Liver (tissue), 9 donors: ENCODE measurements around the gene IFT172. TPM values are rescaled to one million over a fixed set of nuclear protein-coding genes. Genes with fewer than 3 reads are reported as not detected.
A peak's percentile ranks its signal among the peaks of the same experiment; 100 is the strongest.

Source experiments
- DNase-seq: peaks from one replicate; pipeline ENCODE4 v3.0.0-alpha.2; 2017; ENCODE audit warnings: low spot score
- H3K27ac ChIP-seq, 2 donors: one replicate each; pipeline ENCODE4 v1.7.0; 2013; ENCODE audit warnings: inconsistent platforms in 2 of 2, low read length in 2 of 2, control low read depth in 1 of 2, low read depth in 1 of 2, mild to moderate bottlenecking in 1 of 2
- H3K27me3 ChIP-seq, 4 donors: one replicate each; pipeline versions ENCODE4 v1.6.1 to v1.7.0; 2013; ENCODE audit warnings: low read length in 3 of 4, inconsistent platforms in 1 of 4, mild to moderate bottlenecking in 1 of 4, moderate library complexity in 1 of 4; ENCODE audit not compliant: control insufficient read depth in 4 of 4, insufficient read depth in 4 of 4
- H3K36me3 ChIP-seq, 4 donors: one replicate each; pipeline versions ENCODE4 v1.6.1 to v1.7.0; 2013; ENCODE audit warnings: low read length in 3 of 4, mild to moderate bottlenecking in 3 of 4, low read depth in 1 of 4, moderate library complexity in 1 of 4; ENCODE audit not compliant: control insufficient read depth in 4 of 4, insufficient read depth in 3 of 4
- H3K4me1 ChIP-seq, 4 donors: one replicate each; pipeline versions ENCODE4 v1.6.1 to v1.7.0; 2013; ENCODE audit warnings: low read length in 3 of 4, mild to moderate bottlenecking in 3 of 4, moderate library complexity in 1 of 4; ENCODE audit not compliant: control insufficient read depth in 4 of 4, insufficient read depth in 4 of 4
- H3K4me3 ChIP-seq, 3 donors: one replicate each; pipeline versions ENCODE4 v1.6.1 to v1.7.0; 2013; ENCODE audit warnings: low read length in 3 of 3, control low read depth in 1 of 3, low read depth in 1 of 3, mild to moderate bottlenecking in 1 of 3
- H3K9ac ChIP-seq, 2 donors: one replicate each; pipeline ENCODE4 v1.7.0; 2013; ENCODE audit warnings: low read length in 2 of 2, mild to moderate bottlenecking in 2 of 2, moderate library complexity in 2 of 2, control low read depth in 1 of 2, low read depth in 1 of 2
- H3K9me3 ChIP-seq, 4 donors: one replicate each; pipeline versions ENCODE4 v1.6.1 to v1.7.0; 2013; ENCODE audit warnings: low read length in 3 of 4; ENCODE audit not compliant: control insufficient read depth in 4 of 4
- EGR1 ChIP-seq, 2 donors: IDR thresholded peaks; 2 replicates each; pipeline ENCODE4 v1.6.1; 2016 to 2018; ENCODE audit warnings: antibody characterized with exemption in 2 of 2, low read depth in 2 of 2
- FOXA1 ChIP-seq: IDR thresholded peaks from 2 replicates; pipeline ENCODE4 v1.6.1; 2016; ENCODE audit warnings: antibody characterized with exemption
- FOXA2 ChIP-seq: IDR thresholded peaks from 2 replicates; pipeline ENCODE4 v1.6.1; 2016; ENCODE audit warnings: antibody characterized with exemption
- GABPA ChIP-seq, 2 donors: IDR thresholded peaks in 1 of 2; conservative IDR thresholded peaks in 1 of 2; 2 replicates each; pipeline ENCODE4 v1.6.1; 2016; ENCODE audit warnings: antibody characterized with exemption in 2 of 2, mild to moderate bottlenecking in 1 of 2, moderate library complexity in 1 of 2
- HNF4A ChIP-seq, 2 donors: conservative IDR thresholded peaks; 2 replicates each; pipeline ENCODE4 v1.6.1; 2016; ENCODE audit warnings: antibody characterized with exemption in 2 of 2, mild to moderate bottlenecking in 2 of 2
- HNF4G ChIP-seq: IDR thresholded peaks from 2 replicates; pipeline ENCODE4 v1.6.1; 2016; ENCODE audit warnings: antibody characterized with exemption
- JUND ChIP-seq, 2 donors: IDR thresholded peaks; 2 replicates each; pipeline ENCODE4 v1.6.1; 2016; ENCODE audit warnings: antibody characterized with exemption in 2 of 2
- NR2F2 ChIP-seq: IDR thresholded peaks from 2 replicates; pipeline ENCODE4 v1.6.1; 2016; ENCODE audit warnings: antibody characterized with exemption
- RAD21 ChIP-seq, 2 donors: IDR thresholded peaks; 2 replicates each; pipeline ENCODE4 v1.6.1; 2016; ENCODE audit warnings: antibody characterized with exemption in 2 of 2, mild to moderate bottlenecking in 2 of 2
- RXRA ChIP-seq, 2 donors: IDR thresholded peaks; 2 replicates each; pipeline ENCODE4 v1.6.1; 2017 to 2018; ENCODE audit warnings: antibody characterized with exemption in 2 of 2, mild to moderate bottlenecking in 1 of 2
- SP1 ChIP-seq: IDR thresholded peaks from 2 replicates; pipeline ENCODE4 v1.6.1; 2018; ENCODE audit warnings: antibody characterized with exemption, mild to moderate bottlenecking
- TAF1 ChIP-seq: conservative IDR thresholded peaks from 2 replicates; pipeline ENCODE4 v1.6.1; 2016; ENCODE audit warnings: antibody characterized with exemption, mild to moderate bottlenecking
- YY1 ChIP-seq: IDR thresholded peaks from 2 replicates; pipeline ENCODE4 v1.6.1; 2016; ENCODE audit warnings: antibody characterized with exemption, mild to moderate bottlenecking
- WGBS: extraction: QIAGEN DNeasy Blood & Tissue Kit; methylation state at CpG from one replicate; pipeline ENCODE4 v1.1.7; 2013; 5-methylcytosine and 5-hydroxymethylcytosine counted together
- polyA plus RNA-seq, 2 donors: library from polyadenylated mRNA; stranded (reverse) in 1 of 2; unstranded in 1 of 2; fragments of 200-250 nt in 1 of 2; fragments of >200 nt in 1 of 2; fragmentation: Nextera tagmentation in 1 of 2; extraction: Ambion mirVana in 1 of 2; gene quantifications; one replicate each; pipeline versions ENCODE4 v1.2.1 to v1.2.3, GENCODE V29; 2013 to 2015
- total RNA-seq, 2 donors: library from RNA; depleted of rRNA; stranded (reverse); fragments of >200 nt; gene quantifications; one replicate each; pipeline ENCODE4 v1.2.3, GENCODE V29; 2014
- TF ChIP-seq, protein P1 (sequence below): IDR thresholded peaks from 2 replicates; pipeline ENCODE4 v1.6.1; 2016; ENCODE audit warnings: antibody characterized with exemption
- TF ChIP-seq, protein P2 (sequence below): fragments of 150-350 bp; IDR thresholded peaks from 2 replicates; pipeline ENCODE4 v1.5.1; 2017; ENCODE audit warnings: improper control_type of control experiment, low read depth, low read length; ENCODE audit not compliant: missing input control
- TF ChIP-seq, protein P3 (sequence below): IDR thresholded peaks from 2 replicates; pipeline ENCODE4 v1.6.1; 2016; ENCODE audit warnings: antibody characterized with exemption, mild to moderate bottlenecking
- TF ChIP-seq, protein P4 (sequence below): IDR thresholded peaks from 2 replicates; pipeline ENCODE4 v1.6.1; 2016; ENCODE audit warnings: antibody characterized with exemption
- TF ChIP-seq, protein P5 (sequence below): IDR thresholded peaks from 2 replicates; pipeline ENCODE4 v1.6.1; 2016; ENCODE audit warnings: antibody characterized with exemption
- donor health status: healthy.
- donor health status: healthy.
- donor health status: healthy.
- donor health status: healthy.
- donor health status: healthy.

Gene IFT172
- total and polyA plus RNA-seq, 4 donors: 2.6 to 9.8 (median 6.3) TPM

DNA sequence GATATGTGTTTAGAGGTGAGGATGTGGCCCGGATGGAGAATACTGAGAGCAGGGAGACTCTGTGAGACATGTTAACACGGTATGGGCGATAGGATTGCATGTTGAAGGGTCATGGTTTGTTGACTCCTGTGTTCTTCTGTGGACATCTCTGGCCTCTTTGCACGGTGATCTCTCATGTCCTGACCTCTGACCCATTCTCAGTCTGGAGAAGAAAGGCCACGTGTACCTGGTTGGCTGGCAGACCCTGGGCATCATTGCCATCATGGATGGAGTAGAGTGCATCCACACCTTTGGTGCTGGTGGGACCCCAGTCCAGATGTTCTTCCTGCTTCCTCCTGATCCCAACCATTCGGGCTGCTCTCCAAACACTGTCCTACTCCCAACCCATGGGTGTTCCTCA, 17.0 kb upstream of the IFT172 start:
- H3K9me3 ChIP-seq: no peaks in the 10 kb centered on the region
- H3K4me3 ChIP-seq: no peak overlapping the region
- DNase-seq: no peak
- H3K4me1 ChIP-seq: peaks cover 4 to 33% (median 21%) of the 10 kb centered on the region in 4 donors
- no peak for TF ChIP-seq RAD21 (IDR thresholded peaks at IDR 0.05)
- TF ChIP-seq HNF4A (conservative IDR thresholded peaks at IDR 0.05): peak in 1 of 2 donors; percentile 24
- peak overlapping the region; percentile 63 to 84 for H3K27ac ChIP-seq
- no peak overlapping the region for H3K9ac ChIP-seq
- no peaks in the 10 kb centered on the region for H3K27me3 ChIP-seq
- H3K36me3 ChIP-seq: peaks cover 0 to 33% (median 24%) of the 10 kb centered on the region in 4 donors
- 56% methylated on average over 6 of the region's 6 CpGs for WGBS

DNA sequence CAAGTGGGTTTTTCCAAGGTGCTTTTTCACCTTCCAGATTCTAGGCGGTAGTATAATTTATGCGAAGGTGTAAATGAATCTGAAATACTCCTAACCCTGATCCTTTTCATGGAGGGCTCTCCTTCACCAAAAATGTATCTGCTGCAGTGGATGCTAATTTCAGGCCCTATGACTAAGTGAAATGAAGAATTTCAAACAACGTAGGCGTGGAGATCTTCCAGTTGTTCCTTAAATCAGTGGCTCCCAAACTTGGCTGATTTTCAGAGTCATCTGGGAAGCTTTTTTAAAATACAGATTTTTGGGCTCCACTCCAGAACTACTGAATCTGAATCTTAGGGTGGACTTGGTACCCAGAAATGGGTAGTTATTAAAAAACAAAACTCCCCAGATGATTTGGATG, 12.6 kb upstream of the IFT172 start:
- Histone ChIP-seq H3K9me3 (no peaks in the 10 kb centered on the region), H3K36me3 (peaks cover 0 to 34% (median 14%) of the 10 kb centered on the region in 4 donors), H3K4me1 (peaks cover 14 to 54% (median 41%) of the 10 kb centered on the region in 4 donors), H3K27ac (no peak overlapping the region), H3K27me3 (no peaks in the 10 kb centered on the region), H3K9ac (no peak overlapping the region), H3K4me3 (no peak overlapping the region)
- TF ChIP-seq YY1 (no peak), FOXA2 (no peak), HNF4G (no peak), NR2F2 (no peak), FOXA1 (no peak)
- TF ChIP-seq, protein P1, sequence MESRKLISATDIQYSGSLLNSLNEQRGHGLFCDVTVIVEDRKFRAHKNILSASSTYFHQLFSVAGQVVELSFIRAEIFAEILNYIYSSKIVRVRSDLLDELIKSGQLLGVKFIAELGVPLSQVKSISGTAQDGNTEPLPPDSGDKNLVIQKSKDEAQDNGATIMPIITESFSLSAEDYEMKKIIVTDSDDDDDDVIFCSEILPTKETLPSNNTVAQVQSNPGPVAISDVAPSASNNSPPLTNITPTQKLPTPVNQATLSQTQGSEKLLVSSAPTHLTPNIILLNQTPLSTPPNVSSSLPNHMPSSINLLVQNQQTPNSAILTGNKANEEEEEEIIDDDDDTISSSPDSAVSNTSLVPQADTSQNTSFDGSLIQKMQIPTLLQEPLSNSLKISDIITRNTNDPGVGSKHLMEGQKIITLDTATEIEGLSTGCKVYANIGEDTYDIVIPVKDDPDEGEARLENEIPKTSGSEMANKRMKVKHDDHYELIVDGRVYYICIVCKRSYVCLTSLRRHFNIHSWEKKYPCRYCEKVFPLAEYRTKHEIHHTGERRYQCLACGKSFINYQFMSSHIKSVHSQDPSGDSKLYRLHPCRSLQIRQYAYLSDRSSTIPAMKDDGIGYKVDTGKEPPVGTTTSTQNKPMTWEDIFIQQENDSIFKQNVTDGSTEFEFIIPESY: no peak
- TF ChIP-seq, protein P2, sequence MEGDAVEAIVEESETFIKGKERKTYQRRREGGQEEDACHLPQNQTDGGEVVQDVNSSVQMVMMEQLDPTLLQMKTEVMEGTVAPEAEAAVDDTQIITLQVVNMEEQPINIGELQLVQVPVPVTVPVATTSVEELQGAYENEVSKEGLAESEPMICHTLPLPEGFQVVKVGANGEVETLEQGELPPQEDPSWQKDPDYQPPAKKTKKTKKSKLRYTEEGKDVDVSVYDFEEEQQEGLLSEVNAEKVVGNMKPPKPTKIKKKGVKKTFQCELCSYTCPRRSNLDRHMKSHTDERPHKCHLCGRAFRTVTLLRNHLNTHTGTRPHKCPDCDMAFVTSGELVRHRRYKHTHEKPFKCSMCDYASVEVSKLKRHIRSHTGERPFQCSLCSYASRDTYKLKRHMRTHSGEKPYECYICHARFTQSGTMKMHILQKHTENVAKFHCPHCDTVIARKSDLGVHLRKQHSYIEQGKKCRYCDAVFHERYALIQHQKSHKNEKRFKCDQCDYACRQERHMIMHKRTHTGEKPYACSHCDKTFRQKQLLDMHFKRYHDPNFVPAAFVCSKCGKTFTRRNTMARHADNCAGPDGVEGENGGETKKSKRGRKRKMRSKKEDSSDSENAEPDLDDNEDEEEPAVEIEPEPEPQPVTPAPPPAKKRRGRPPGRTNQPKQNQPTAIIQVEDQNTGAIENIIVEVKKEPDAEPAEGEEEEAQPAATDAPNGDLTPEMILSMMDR: no peak
- DNase-seq: no peak
- WGBS: 91% methylated on average over 4 of the region's 4 CpGs

DNA sequence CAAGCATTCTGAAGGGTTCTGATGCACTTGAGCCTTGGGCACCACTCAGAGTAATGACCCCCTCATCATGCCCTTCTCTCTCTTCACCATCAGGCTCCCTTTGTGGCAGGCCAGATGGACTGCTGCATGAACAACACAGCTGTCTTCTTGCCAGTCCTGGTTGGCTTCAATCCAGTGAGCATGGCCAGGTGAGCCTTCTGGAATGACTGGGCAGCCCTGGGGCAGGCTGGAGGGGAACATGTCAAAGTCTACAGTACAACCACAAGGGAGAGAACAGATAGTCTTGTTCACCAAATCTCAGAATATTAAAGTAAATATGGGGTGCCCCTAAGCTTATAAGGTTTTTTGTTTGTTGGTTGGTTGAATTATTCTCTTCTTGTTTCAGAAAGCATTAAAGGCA, 11.5 kb upstream of the IFT172 start:
- peak overlapping the region; percentile 12 to 52 for H3K27ac ChIP-seq
- DNase-seq: no peak
- no peaks in the 10 kb centered on the region for H3K27me3 ChIP-seq
- H3K9me3 ChIP-seq: no peaks in the 10 kb centered on the region
- H3K36me3 ChIP-seq: peaks cover 0 to 34% (median 12%) of the 10 kb centered on the region in 4 donors
- H3K9ac ChIP-seq: no peak overlapping the region
- no peak overlapping the region for H3K4me3 ChIP-seq
- peaks cover 10 to 51% (median 39%) of the 10 kb centered on the region in 4 donors for H3K4me1 ChIP-seq
- TF ChIP-seq EGR1 (IDR thresholded peaks at IDR 0.05; ENCODE audit: low read depth in 2 of 2): no peak
- TF ChIP-seq, protein P3, sequence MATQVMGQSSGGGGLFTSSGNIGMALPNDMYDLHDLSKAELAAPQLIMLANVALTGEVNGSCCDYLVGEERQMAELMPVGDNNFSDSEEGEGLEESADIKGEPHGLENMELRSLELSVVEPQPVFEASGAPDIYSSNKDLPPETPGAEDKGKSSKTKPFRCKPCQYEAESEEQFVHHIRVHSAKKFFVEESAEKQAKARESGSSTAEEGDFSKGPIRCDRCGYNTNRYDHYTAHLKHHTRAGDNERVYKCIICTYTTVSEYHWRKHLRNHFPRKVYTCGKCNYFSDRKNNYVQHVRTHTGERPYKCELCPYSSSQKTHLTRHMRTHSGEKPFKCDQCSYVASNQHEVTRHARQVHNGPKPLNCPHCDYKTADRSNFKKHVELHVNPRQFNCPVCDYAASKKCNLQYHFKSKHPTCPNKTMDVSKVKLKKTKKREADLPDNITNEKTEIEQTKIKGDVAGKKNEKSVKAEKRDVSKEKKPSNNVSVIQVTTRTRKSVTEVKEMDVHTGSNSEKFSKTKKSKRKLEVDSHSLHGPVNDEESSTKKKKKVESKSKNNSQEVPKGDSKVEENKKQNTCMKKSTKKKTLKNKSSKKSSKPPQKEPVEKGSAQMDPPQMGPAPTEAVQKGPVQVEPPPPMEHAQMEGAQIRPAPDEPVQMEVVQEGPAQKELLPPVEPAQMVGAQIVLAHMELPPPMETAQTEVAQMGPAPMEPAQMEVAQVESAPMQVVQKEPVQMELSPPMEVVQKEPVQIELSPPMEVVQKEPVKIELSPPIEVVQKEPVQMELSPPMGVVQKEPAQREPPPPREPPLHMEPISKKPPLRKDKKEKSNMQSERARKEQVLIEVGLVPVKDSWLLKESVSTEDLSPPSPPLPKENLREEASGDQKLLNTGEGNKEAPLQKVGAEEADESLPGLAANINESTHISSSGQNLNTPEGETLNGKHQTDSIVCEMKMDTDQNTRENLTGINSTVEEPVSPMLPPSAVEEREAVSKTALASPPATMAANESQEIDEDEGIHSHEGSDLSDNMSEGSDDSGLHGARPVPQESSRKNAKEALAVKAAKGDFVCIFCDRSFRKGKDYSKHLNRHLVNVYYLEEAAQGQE: peak; percentile 61
- peak; percentile 79 for TF ChIP-seq YY1
- TF ChIP-seq, protein P4, sequence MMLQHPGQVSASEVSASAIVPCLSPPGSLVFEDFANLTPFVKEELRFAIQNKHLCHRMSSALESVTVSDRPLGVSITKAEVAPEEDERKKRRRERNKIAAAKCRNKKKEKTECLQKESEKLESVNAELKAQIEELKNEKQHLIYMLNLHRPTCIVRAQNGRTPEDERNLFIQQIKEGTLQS: no peak
- TF ChIP-seq TAF1: no peak
- peak; percentile 66 for TF ChIP-seq SP1
- TF ChIP-seq, protein P5, sequence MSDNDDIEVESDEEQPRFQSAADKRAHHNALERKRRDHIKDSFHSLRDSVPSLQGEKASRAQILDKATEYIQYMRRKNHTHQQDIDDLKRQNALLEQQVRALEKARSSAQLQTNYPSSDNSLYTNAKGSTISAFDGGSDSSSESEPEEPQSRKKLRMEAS: peak; percentile 84
- TF ChIP-seq HNF4G: no peak
- TF ChIP-seq RAD21 (IDR thresholded peaks at IDR 0.05): peak; percentile 42 to 53
- TF ChIP-seq, protein P2: no peak
- TF ChIP-seq NR2F2: no peak
- TF ChIP-seq RXRA (IDR thresholded peaks at IDR 0.05): peak; percentile 57 to 92
- TF ChIP-seq FOXA2: peak; percentile 44
- peak in 1 of 2 donors; percentile 87 for TF ChIP-seq JUND (IDR thresholded peaks at IDR 0.05)
- TF ChIP-seq GABPA (IDR thresholded peaks at IDR 0.05 in 1 of 2, conservative IDR thresholded peaks at IDR 0.05 in 1 of 2): peak in 1 of 2 donors; percentile 28
